ENCODE data around the gene RXFP3.
A peak's percentile ranks its signal among the peaks of the same experiment; 100 is the strongest.

RXFP3 gene

DNA sequence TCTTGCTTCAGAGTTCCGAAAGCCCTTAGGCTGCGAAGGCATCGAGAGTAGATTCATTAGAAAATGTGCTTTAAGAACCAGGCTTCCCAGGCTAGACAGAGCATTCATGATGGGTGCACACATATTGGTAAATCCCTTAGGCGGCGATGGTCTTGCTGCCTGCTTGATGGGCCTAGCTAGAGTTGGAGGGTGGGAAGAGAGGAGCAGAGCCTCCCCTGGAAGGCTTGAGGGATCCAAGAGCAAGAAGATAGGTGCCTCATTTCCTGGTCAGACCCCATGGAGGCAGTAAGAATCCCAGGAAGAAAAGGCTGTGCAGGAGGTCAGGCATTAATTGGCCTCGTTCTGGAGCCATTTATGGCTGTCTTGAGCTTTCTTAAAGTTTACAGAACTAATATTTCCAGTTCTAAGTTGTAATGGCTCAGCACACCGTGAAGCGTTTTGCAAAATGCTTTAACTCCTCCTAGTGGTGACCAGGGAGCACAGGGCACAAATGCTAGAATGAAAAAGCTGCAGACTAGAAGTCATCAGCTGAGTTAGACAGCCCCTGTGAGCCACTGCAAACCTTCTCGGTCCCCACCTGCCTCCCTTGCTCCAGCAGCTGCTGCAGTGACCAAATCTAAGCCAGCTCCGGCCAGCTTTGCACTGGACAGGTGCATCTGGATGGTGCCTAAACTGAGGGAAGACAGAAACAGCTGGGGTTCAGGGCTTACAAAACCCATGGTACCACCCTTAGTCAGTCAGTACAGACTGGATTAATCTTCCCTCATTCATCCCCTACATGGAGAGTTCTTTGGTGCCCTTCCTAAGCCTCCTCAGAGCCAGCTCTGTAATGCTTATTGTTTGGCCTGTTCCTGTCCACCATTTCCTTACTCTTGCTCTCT lies 33.6 kb downstream of the RXFP3 start:
- peak; percentile 6 for DNase-seq
- in situ Hi-C loops (cut with HindIII; ENCODE audit: low pct_ligation_motif_present, low pct_unique_long_range_greater_than_20kb, low sequenced_read_pairs) = no loop called here

DNA sequence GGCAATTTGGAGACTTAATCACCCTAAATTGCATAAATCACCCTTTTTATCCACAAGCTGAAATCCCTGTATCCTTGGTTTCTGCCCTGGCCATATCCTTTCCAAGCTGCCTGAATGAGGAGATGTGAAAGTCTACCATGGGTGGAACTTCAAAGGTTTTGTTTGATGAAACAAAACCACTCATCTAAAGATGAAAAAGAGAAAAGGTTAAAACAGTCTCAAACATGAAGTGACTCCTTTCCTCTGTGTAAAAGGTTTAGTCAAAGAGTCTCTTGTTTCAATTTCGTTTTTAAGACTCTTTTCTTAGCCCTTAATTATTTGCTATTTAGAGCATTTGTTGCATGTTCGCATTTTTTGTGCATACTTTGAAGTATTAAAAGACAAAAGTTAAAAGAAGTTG lies 37.1 kb downstream of the RXFP3 start:
- DNase-seq = no peak
- in situ Hi-C loops (cut with HindIII; ENCODE audit: low pct_ligation_motif_present, low pct_unique_long_range_greater_than_20kb, low sequenced_read_pairs) = no loop called here

DNA sequence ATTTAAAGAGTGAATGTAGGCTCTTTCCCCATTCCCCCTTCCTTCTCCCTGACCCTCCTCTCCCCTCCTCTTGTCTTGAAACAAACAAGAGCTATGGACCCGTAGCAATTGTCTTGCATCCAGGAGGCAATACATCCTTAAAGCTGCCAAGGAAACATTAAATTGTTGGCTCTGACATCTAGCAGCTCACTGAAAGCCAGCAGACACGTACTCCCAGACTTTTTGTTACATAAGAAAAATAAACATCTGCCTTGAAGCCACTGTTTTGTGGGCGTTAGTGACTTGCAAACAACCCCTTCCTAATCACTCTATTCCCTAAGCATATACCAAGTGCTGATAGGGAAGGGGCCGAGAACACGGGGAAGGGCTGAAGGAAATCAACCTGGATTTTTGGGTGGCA lies 39.7 kb downstream of the RXFP3 start:
- in situ Hi-C loops (cut with HindIII; ENCODE audit: low pct_ligation_motif_present, low pct_unique_long_range_greater_than_20kb, low sequenced_read_pairs) = no loop called here

DNA sequence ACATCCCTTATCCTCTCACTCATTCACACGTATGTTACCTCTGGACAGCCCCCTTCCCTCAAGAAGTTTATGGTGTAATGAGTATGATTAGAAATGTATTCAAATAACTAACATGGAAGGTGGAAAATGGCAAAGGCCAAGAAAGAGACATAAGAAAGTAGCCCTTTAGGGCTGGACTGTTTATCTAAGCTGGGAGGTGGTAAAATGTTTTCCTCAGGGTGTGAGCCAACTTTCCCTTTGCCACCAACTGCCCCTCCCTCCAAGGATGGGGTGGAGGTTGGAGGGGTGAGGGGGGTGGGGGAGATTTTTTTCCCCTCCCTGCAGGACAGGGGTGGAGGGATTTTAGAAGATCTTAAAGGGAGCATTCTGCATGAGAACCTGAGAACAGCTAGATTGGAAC lies 40.1 kb downstream of the RXFP3 start:
- in situ Hi-C loops (cut with HindIII; ENCODE audit: low pct_ligation_motif_present, low pct_unique_long_range_greater_than_20kb, low sequenced_read_pairs) = no loop called here

More for the DNA sequence above, 39.7 kb downstream of the RXFP3 start:
- DNase-seq = no peak

DNA sequence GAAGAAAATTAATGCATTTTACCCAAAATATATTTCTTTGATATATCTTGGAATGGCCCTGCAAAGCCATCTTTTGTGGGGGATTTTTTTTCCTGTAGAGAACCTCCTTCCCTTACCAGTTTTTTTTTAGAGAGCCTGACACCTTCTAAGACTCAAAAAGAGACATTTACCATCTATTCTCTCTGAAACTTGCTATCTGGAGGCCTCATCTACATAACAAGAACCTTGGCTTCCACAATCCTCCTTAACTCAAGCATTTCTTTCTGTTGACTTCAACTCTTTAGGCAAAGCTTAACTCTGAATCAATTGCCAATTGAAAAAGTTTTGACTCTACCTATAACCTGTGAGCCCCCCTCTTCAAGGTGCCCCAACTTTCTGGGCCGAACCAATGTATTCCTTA lies 42.1 kb downstream of the RXFP3 start:
- in situ Hi-C loops (cut with HindIII; ENCODE audit: low pct_ligation_motif_present, low pct_unique_long_range_greater_than_20kb, low sequenced_read_pairs) = no loop called here
- no peak for DNase-seq

More for the DNA sequence above, 40.1 kb downstream of the RXFP3 start:
- DNase-seq = no peak

DNA sequence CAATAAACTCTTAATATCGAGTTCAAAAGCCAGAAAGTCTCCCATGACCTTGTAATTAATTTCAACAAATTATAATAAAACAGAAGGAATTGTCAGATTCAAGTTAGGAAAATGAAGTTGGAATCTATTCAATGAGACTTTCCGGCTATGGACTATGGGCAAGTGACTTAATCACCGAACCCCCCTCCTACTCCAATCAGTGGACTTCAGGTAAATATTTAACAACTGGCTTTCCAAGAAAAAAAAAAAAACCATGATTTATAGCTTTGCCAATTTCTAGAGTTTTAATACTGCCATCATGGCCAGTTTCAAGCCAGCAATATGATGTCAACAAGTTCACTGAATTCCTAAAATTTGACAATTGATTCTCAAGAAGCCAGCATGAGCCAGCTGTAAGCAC lies 43.8 kb downstream of the RXFP3 start:
- in situ Hi-C loops (cut with HindIII; ENCODE audit: low pct_ligation_motif_present, low pct_unique_long_range_greater_than_20kb, low sequenced_read_pairs) = no loop called here
- DNase-seq = no peak

DNA sequence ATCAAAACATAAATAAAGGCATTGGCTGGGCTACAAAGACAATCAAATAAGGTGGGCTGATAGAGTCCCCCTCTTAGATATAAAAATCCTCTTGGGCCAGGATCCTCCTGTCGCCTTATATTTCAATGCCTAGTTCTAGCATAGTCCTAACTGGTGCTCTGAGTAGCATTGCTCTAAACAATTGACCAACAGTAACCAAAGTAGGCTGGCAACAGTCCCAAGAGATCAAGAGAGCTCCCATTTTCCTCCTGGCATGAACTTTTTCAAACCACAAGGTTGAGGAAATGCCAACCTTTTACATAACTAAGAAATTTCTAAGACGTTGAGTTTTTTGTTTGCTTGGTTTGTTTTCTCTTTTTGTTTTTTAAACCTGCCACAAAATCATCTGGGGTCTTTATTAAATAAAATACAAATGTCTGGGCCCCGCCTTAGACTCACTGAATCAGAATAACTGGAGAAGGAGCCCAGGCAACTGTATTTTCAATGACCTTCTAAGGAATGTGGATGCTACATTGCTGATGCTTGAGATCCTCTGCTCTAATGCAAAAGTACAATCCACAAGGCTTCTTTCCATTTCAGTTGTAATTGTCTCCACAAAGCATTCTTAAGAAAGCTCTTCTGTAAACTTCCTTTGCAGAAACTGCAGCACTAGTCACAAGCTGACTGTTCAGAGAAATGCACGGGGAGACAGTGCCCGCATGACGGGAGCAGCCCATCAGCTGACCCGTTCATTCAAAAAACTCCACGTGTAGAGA lies 45.4 kb downstream of the RXFP3 start:
- in situ Hi-C loops (cut with HindIII; ENCODE audit: low pct_ligation_motif_present, low pct_unique_long_range_greater_than_20kb, low sequenced_read_pairs) = no loop called here
- DNase-seq = no peak

DNA sequence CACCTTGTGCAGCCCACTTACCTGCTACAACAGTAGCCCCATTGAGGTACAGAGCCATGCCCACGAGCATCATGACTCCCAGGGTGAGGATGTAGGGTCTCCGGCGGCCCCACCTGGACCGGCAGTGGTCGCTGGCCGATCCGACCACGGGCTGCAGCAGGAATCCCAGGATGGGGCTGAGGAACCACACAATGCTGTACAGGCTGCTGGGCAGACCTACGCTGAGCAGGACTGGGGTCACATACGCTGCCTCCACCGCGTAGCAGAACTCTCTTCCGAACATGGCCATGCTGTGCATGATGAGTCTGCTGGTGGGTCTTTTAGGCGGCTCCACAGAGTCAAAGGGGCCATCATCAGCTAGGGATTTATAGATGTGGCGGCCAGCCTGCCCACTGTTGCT lies 48.0 kb downstream of the RXFP3 start:
- no peak for DNase-seq
- in situ Hi-C loops (cut with HindIII; ENCODE audit: low pct_ligation_motif_present, low pct_unique_long_range_greater_than_20kb, low sequenced_read_pairs) = no loop called here

DNA sequence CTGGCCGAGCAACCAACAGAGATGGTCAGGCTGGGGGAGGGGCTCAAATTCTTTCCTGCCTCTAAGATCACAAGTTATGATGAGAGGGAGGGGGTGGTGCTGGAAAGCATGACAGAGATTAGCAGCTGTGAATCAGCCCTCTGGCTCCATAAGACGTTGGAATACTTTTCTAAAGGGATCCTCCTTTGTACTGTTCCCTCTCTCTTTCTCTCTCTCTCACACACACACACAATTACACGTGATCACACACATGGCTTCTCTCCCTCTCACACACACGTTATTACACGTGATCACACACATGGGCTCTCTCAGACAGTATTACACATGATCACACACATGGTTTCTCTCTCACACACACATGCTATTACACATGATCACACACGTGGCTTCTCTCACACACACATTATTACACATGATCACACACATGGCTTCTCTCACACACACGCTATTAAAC lies 48.5 kb downstream of the RXFP3 start, which contains the start of gene SLC45A2:
Gene SLC45A2, minus strand, starts transcription at position 23 of the 454 bp plus-strand sequence. CDS start 110 bp downstream, outside the sequence.
- no peak for DNase-seq
- in situ Hi-C loops (cut with HindIII; ENCODE audit: low pct_ligation_motif_present, low pct_unique_long_range_greater_than_20kb, low sequenced_read_pairs) = no loop called here

DNA sequence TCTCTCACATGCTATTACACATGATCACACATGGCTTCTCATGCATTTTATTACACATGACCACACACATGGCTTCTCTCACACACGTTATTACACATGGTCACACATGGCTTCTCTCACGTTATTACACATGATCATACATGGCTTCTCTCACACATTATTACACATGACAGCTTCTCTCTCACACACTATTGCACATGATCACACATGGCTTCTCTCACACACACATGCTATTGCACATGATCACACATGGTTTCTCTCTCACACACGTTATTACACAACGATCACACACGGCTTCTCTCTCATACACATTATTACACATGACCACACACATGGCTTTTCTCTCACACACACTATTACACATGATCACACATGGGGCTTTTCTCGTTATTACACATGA lies 49.3 kb downstream of the RXFP3 start:
- in situ Hi-C loops (cut with HindIII; ENCODE audit: low pct_ligation_motif_present, low pct_unique_long_range_greater_than_20kb, low sequenced_read_pairs) = no loop called here
- DNase-seq = no peak
